ENCODE measurements around the gene SPATA31A1.
"Not testable (repeated sequence)": the region's sequence is repeated elsewhere in the genome, so short reads cannot be mapped to it uniquely, and the experiment has no call there.

The SPATA31A1 gene

DNA sequence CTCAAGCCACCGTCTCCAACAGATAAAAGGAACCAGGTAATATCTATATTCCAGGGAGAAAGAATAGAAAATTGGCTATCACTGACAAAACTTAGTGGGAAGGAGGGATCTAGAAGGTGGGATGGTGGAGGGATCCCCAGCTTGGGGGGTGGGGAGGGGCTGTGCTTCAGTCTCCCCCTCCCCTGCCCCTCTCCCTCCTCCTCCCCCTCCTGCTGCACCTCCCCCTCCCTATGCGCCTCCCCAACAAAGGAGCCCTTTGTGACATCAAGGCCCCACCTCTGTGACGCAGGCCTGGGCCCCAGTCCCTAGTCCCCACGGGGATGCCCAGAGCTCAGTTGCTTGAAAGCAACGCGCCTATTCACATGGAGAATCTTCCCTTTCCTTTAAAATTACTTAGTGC is at the start of gene SPATA31A1:
SPATA31A1 (plus strand) TSS at position 301 of the 400 bp plus-strand sequence; CDS start at position 363, 62 bp downstream.
- DNase-seq (ENCODE audit: low read depth, low spot score) = not testable (repeated sequence)

DNA sequence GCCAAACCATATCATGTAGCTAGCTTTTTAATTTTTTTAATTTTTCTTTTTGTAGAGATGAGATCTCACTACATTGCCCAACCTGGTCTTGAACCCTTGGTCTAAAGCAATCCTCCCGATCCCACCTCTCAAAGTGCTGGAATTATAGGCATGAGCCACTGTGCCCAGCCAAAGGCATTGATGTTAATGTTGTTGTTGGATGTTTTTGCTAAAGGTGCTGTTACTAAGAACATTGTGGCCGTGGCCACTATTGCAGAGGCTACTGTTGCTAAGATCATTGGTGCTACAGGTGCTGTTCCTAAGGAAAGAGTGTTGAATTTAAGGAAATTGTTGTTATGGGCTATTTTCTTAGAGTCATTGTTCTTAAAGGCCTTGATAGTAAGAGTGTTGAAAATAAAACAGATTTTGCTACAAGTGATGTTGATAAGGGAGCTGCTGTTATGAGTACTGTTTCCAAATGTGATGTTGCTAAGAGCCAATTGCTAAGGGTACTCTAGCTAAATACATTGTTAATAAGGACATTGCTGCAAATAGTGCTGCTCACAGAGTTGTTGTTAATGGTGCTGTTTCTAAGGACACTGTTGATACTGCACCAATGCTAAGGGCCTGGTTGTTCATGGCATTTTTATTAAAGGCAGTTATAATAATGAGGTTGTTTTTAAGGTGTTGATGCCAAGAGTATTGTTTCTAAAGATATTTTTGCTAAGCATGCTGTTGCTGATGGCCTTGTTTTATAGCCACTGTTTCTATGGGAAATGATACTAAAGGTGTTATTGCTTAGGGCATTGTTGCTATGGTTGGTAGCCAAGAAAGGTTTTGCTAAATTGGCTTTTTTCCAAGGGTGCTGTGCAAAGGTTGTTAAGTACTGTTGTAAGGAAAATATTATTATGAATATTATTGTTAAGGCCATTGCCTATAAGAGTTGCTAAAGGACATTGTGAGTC is 52.1 kb downstream of the SPATA31A1 start:
- not testable (repeated sequence) for DNase-seq (ENCODE audit: low read depth, low spot score)

DNA sequence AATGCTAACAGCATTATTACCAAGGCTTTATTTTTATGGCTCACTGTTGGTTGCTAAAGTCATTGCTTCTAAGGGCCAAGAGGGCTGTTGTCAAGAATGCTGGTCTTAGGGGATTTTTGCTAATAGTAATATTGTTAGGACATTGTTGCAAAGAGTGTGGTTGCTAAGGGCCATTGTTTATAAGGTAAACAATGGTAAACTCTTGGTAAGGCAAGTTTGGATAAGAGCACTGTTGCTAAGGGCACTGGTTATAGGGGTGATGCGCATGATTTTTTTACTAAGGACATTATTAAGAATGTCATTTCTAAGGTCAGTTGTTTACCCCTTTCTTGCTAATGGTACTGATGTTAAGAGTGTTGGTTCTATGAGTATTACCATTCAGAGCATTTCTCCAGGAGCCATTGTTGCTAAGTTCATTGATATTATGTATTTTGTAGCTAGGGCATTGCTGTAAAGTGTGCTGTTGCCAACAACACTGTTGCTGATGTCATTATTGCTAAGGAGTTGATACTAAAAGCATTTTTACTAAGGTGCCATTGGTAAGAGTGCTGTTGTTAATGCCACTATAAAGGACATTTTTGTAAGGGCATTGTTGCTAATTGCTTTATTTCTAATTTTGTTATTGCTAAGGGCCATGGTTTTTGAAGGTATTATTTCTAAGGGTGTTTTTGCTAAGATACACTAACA is 55.9 kb downstream of the SPATA31A1 start:
- not testable (repeated sequence) for DNase-seq (ENCODE audit: low read depth, low spot score)

All from activated CD4-positive, CD25-positive, alpha-beta regulatory T cell treated with anti-CD3 and anti-CD28 coated beads, Interleukin-2, amount 50 U/mL, for 16 hours (primary cell).